Erythroblast (primary cell): ENCODE data around the gene GPC5.

ENCODE experiments used
- GATA1 ChIP-seq: IDR thresholded peaks from 2 replicates; pipeline ENCODE4 v1.6.1; 2011; ENCODE audit warnings: low read depth, mild to moderate bottlenecking, control low read depth, low read length, moderate library complexity
- POLR2A ChIP-seq: IDR thresholded peaks from 2 replicates; pipeline ENCODE4 v1.6.1; 2011; ENCODE audit warnings: mild to moderate bottlenecking, low read length

DNA sequence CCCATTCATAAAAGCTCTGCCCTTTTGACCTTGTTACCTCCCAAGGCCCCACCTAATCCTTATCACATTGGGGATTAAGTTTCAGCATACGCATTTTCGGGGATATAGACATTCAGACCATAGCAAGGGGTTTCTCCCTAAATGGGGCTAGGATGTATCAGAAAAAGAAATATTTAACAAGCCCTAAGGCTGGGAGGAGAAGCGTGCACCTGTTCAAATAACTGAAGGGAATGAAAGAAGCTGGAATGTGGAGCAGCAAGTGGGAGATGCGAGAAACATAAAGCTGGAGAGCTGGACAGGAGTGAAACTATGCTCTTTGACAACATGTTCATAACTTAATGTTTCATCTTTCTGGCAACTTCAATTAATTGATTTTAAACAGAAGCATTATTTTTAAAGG lies 1016.4 kb downstream of the GPC5 start:
- TF ChIP-seq POLR2A (no peak), GATA1 (no peak)
